HG03442 (cell line): ENCODE data around the gene TCF25.
A peak's percentile ranks its signal among the peaks of the same experiment; 100 is the strongest.
"Not testable (repeated sequence)": the region's sequence is repeated elsewhere in the genome, so short reads cannot be mapped to it uniquely, and the experiment has no call there.

ENCODE experiments used
- ATAC-seq: cut with Tn5 transposase; IDR thresholded peaks from one replicate; pipeline ENCODE4 v1.9.1; 2021; ENCODE audit warnings: mild to moderate bottlenecking, moderate library complexity; ENCODE audit not compliant: unreplicated experiment

The TCF25 gene

GRCh38 chr16:89904606-89905510 lies 31.5 kb downstream of the TCF25 start:
- no peak for ATAC-seq

- no peak for ATAC-seq
Measured at GRCh38 chr16:89905511-89906139, 32.2 kb downstream of the TCF25 start.

GRCh38 chr16:89906140-89907025 lies 33.0 kb downstream of the TCF25 start:
- no peak for ATAC-seq

- ATAC-seq, result no peak
Measured at GRCh38 chr16:89907055-89907814, 33.8 kb downstream of the TCF25 start.

- ATAC-seq, result no peak
Measured at GRCh38 chr16:89908236-89908635, 34.8 kb downstream of the TCF25 start.

- no peak for ATAC-seq
Measured at GRCh38 chr16:89909777-89910716, 36.7 kb downstream of the TCF25 start.

GRCh38 chr16:89910717-89911354 lies 37.4 kb downstream of the TCF25 start:
- ATAC-seq, result no peak

- ATAC-seq, result no peak
Measured at GRCh38 chr16:89911375-89911774, 38.0 kb downstream of the TCF25 start.

GRCh38 chr16:89912143-89912542 lies 38.8 kb downstream of the TCF25 start:
- no peak for ATAC-seq

GRCh38 chr16:89912627-89913026 lies 39.2 kb downstream of the TCF25 start:
- ATAC-seq, result no peak

GRCh38 chr16:89913408-89914387 lies 40.3 kb downstream of the TCF25 start:
- ATAC-seq, result no peak

GRCh38 chr16:89914642-89915285 lies 41.4 kb downstream of the TCF25 start:
- ATAC-seq, result not testable (repeated sequence)

- no peak for ATAC-seq
Measured at GRCh38 chr16:89915303-89916232, 42.2 kb downstream of the TCF25 start.

GRCh38 chr16:89917773-89918452 lies 44.5 kb downstream of the TCF25 start:
- ATAC-seq, result peak; percentile 62

- no peak for ATAC-seq
Measured at GRCh38 chr16:89918453-89919347, 45.3 kb downstream of the TCF25 start, which contains the start of gene MC1R. Gene MC1R (plus strand): TSS chr16:89918862. CDS start chr16:89919259, 397 bp downstream.
